OCI-LY7 (cell line): ENCODE data around the gene EHBP1.

Experiments used
- CTCF ChIP-seq: fragments of 200-600 bp; sonication (generic); conservative IDR thresholded peaks from 2 replicates; pipeline ENCODE4 v1.5.1; 2014; ENCODE audit warnings: mild to moderate bottlenecking, antibody characterized with exemption, low read length, moderate library complexity, mixed read lengths
- EZH2phosphoT487 ChIP-seq: fragments of 200-600 bp; sonication (generic); IDR thresholded peaks from 2 replicates; pipeline ENCODE4 v1.6.1; 2018; ENCODE audit warnings: low read depth, borderline replicate concordance, mild to moderate bottlenecking, mixed run types, antibody characterized with exemption, low read length, moderate library complexity, mixed read lengths

DNA sequence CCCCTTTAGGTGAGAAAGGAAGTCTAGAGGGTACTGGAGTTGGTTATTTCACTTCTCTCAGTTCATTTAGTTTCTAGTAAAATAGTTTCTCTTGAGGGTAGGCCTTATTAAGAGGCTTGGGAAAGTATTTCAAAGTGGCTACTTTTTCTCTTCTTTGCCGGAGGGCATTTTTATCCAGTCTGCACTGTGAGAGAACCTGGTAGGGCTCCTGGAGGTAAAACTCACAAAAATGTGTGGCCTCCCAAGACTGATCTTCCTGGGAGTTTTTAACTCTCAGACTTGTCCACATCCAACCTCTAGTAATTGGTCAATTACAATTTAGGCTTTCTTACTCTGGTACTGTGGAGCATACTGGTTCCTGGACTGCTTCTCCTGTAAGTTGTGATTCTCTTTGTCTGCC lies 28.0 kb downstream of the EHBP1 start:
- no peak for TF ChIP-seq CTCF
- no peak for TF ChIP-seq EZH2phosphoT487
